HG03103 (cell line): ENCODE data around the gene EMILIN2.
A peak's percentile ranks its signal among the peaks of the same experiment; 100 is the strongest.

Source experiments
- ATAC-seq: cut with Tn5 transposase; IDR thresholded peaks from one replicate; pipeline ENCODE4 v1.9.1; 2021; ENCODE audit warnings: low read depth; ENCODE audit not compliant: unreplicated experiment

The EMILIN2 gene

DNA sequence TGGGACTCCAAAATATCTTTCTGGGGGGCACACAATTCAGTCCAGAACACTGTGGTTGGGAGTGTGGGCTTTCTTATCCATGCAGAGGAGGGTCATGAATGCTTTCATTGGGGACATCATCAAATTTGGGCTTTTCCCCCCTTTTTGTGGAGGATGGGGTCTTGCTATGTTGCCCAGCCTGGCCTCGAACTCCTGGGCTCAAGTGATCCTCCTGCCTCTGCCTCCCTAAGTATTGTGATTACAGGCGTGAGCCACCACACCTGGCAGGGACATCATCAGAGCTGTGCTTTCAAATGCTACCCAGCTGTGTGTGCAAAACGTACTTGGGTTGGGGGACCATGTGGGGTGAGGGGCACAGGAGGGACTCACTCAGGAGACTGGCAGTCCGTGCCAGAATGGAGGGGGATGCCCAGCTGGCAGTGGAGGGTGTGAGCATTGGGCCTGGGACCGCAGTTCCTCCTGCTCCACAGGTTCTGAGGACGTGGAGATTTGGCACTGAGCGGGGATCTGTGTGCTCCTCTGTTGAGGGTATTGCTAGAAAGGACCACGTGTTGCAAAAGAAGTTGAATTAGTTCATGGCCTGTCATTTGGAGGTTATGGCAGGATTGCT is 24.4 kb downstream of the EMILIN2 start:
- ATAC-seq: no peak

DNA sequence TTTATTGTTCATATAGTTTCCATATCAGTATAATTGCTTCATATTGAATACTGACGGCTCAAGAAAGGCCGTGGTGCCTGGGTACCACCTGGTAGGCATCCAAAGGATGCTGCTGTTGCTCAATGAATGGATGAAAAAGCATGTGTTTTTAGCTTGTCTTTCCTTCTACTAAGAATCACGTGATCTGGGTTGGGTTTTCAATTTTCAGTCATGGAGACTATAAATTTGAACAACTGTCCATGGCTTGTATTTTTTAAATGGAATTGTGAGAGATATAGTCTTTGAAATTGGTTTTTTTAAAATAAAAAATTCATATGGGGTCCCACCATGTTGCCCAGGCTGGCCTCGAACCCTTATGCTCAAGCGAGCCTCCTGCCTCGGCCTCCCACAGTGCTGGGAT is 25.3 kb downstream of the EMILIN2 start:
- ATAC-seq: no peak

DNA sequence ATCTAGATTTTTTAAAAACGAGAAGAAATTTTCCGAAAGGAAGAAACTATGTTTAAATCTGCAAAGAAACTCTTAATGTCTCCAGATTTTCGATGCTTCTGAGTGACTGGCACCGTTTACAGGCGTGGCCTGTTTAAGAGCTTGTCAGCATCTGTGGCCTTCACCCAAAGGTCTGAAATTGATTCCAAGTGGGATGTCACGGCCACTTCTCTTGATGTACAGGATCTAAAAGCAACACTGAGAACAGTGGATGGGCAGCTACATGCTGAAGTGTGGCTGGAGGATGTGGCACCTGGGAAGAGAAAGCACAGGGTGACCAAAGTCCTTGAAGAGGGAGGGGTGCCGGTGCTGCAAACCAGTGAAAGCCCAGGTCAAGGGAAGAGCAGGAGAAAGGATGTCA is 28.0 kb downstream of the EMILIN2 start:
- ATAC-seq: no peak

- no peak for ATAC-seq
These were observed 32.0 kb downstream of the EMILIN2 start for GRCh38 chr18:2878656-2879330.

DNA sequence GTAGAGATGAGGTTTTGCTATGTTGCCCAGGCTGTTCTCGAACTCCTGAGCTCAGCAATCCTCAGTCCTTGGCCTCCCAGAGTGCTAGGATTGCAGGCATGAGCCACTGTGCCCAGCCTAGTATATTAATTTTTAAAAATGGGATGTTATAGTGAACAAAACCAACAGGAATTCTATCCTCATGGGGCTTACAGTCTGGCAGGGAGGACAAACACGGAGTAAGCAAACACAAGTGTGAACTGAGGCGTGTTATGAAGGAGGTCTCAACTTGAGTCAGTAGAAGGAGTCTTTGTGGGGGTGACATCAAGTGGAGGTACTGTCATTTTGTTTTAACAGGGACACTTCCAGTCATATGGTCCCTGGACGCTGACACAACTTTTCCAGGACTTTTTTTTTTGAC is 33.1 kb downstream of the EMILIN2 start:
- no peak for ATAC-seq

GRCh38 chr18:2880473-2880872 is 33.7 kb downstream of the EMILIN2 start:
- no peak for ATAC-seq

- ATAC-seq: no peak
These were observed 34.5 kb downstream of the EMILIN2 start for GRCh38 chr18:2881088-2881839.

GRCh38 chr18:2881840-2882195 is 35.0 kb downstream of the EMILIN2 start:
- ATAC-seq: no peak

- no peak for ATAC-seq
These were observed 35.4 kb downstream of the EMILIN2 start for GRCh38 chr18:2882201-2882600.

DNA sequence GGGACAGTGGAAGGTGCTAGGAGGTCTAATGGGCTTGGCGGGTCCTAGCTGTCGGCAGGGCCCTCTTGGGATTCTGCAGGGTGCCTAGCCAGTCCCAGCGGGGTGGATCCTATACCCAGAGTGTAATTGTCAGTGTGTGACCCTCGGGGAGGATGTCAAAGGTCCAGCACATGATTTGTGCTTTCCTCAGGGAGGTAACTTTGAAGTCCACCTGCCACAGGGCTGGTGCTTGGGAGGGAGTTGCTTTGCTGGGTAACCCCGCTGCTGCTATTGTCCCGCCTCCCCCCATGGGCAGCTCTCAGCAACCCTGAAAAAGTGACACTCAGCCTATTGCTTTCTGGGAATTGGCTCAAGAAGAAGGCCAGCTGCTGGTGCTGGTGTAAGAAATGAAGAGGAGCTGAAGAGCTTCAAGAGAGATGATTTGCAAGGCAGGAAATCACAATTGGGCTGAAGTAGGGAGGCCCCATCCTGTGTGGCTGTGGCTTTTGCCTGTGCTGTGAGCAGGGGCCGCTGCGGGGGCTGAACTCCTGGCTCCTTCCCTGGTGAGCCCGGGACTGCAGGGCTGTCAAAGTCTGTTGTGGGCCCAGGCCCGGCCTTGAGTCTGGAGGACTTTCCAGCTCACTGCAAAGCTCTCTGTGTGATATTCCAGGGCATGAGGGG is 36.4 kb downstream of the EMILIN2 start:
- peak; percentile 80 for ATAC-seq

DNA sequence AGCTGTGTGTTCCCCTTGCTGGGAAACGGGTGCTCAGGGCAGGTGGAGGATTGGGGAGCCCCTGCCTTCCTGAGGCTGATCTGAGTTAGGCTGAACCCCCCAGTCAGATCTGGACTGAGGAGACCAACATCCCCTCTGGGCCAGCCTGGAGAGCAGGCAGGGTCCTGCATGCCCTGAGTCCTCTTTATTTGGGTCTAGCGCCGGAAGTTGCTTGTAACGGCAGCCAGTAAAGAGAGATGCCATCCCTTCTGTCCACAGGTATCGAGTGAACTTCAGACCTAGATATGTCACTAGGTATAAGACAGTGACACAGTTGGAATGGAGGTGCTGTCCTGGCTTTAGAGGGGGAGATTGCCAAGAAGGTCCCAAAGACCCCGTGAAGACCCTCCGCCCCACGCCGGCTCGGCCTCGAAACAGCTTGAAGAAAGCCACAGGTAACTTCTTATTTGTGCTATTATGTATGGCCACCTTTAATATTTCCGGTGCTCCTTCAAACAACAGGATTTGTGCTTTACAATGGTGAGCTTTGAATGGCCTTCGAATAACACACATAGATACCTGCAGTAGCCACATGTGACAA is 38.0 kb downstream of the EMILIN2 start:
- ATAC-seq: no peak

- ATAC-seq: no peak
These were observed 40.7 kb downstream of the EMILIN2 start for GRCh38 chr18:2887470-2887869.

DNA sequence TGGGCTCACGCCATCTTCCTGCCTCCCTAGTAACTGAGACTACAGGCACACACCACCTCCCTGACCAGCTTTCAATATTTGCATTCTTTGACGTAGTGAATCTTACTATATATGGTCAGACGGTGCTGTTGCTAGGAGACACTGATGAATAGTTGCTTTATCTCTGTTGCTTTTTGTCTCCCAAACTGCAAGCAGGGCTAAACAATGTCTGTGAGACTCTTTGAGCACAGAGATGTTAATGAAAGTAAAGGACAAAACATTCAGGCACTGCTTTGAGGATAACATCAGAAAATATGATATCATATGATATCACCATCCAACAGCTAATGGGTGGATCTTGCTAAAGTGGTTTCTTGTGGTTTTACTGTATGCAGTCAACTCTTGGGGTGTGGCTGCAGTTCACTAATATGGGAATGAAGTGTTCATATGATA is 43.0 kb downstream of the EMILIN2 start:
- no peak for ATAC-seq

GRCh38 chr18:2890606-2891005 is 43.8 kb downstream of the EMILIN2 start:
- ATAC-seq: no peak

GRCh38 chr18:2891526-2892431 is 45.0 kb downstream of the EMILIN2 start:
- no peak for ATAC-seq

DNA sequence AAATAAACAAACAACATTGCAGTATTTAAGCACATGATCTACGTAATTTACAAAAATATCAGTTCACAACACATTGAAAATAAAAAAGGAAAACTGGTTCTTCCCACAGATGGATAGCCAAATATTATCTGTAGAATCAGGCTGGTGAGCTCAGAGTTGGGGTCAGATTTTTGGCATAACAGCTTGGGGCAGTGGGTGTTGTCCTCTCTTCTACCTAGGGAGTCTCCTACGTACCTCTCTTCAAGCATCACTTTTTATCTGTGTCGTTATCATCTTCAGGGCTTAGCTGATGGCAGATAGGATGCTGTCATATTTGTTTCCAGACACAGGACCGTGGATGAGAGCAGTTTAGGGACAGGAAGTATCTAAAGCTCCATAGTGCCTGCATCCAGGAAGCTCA is 46.2 kb downstream of the EMILIN2 start:
- no peak for ATAC-seq

- no peak for ATAC-seq
These were observed 46.9 kb downstream of the EMILIN2 start for GRCh38 chr18:2893676-2894075.

DNA sequence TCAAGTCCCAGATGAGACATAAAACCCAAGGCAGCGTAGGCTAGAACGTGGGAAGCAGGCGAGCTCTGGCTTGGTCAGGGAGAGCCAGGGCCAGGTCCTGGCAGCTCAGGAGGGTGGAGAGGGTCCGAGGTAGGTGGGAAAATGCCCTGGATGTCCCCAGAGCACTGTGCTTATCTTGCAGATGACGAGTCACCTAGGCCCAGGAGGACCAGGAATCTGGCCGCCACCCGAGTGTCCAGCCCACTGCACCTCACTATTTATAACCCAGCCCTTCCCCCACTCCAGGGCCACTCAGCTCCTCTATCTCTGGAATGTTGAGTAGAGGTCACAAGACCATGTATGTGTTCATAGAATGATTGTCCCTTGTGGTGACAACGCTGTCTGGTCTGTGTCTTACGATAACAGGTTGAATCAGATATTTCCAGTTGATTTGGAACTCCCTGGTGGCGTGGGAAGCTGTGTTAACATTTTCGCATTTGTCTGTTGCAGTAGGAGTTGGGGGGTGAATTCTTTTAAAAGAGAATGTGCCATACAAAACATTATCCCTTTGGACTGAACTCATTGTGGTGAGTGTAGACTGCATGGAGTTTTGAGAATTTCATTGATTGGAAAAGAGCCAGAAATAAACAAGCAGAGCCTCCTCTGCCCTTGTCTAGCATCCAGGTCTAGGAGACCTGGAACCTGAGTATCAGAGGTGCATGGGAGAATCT is 47.5 kb downstream of the EMILIN2 start:
- no peak for ATAC-seq

DNA sequence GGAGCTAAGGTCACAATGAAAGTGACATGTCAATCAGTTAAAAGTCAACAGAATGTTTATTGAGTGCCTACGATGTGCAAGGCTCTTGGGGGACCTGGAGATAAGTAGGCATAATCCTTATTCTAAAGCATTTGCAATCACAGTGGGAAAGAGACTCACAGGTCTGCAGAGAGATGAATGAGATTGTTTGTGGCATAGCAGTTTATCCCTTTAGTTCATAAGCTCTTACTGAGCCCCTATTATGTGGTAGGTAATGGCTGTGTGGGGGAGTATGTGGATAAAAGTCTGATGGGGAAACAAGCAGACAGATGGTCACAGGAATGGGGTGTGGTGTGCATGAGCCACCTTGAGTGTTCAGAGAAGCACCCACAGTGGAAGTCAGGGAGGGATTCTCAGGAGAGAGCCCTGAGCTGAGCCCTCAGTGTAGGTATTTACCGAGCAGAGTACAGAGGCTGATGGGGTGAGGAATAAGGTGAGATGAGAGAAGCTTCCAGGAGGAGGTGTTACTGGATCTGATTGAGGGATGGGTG is 48.1 kb downstream of the EMILIN2 start:
- no peak for ATAC-seq
